Stimulated activated naive B cell treated with anti-CD40 and anti-IgM and Interleukin-4, amounts not matched to agents 10 μg/mL and 1 μg/mL and 100 μg/mL, for 72 hours (primary cell): Measurements from ENCODE around the gene MAPKAPK3.

ENCODE experiments used
- ATAC-seq, 2 donors: fragments of 150-1000 bp; cut with Tn5 transposase; replicated peaks; 2 replicates each; pipeline ENCODE4 v1.10.0; 2021; ENCODE audit warnings: moderate library complexity in 1 of 2
- DNase-seq: peaks from one replicate; pipeline ENCODE4 v3.0.0; 2021
- H3K27ac Mint-ChIP-seq: one replicate; pipeline ENCODE4 v1.8.0; 2022; ENCODE audit warnings: mild to moderate bottlenecking, mixed read lengths
- H3K27me3 Mint-ChIP-seq, 2 donors: one replicate each; pipeline ENCODE4 v1.8.0; 2022; ENCODE audit warnings: mixed read lengths in 2 of 2
- H3K36me3 Mint-ChIP-seq, 2 donors: one replicate each; pipeline ENCODE4 v1.8.0; 2022; ENCODE audit warnings: mixed read lengths in 2 of 2, mild to moderate bottlenecking in 1 of 2
- H3K4me1 Mint-ChIP-seq, 2 donors: one replicate each; pipeline ENCODE4 v1.8.0; 2022; ENCODE audit warnings: mixed read lengths in 2 of 2, mild to moderate bottlenecking in 1 of 2
- H3K4me3 Mint-ChIP-seq, 2 donors: one replicate each; pipeline ENCODE4 v1.8.0; 2022; ENCODE audit warnings: mild to moderate bottlenecking in 2 of 2, mixed read lengths in 2 of 2, moderate library complexity in 1 of 2
- H3K9me3 Mint-ChIP-seq, 2 donors: one replicate each; pipeline ENCODE4 v1.8.0; 2022; ENCODE audit warnings: mixed read lengths in 2 of 2, mild to moderate bottlenecking in 1 of 2

The MAPKAPK3 gene

DNA sequence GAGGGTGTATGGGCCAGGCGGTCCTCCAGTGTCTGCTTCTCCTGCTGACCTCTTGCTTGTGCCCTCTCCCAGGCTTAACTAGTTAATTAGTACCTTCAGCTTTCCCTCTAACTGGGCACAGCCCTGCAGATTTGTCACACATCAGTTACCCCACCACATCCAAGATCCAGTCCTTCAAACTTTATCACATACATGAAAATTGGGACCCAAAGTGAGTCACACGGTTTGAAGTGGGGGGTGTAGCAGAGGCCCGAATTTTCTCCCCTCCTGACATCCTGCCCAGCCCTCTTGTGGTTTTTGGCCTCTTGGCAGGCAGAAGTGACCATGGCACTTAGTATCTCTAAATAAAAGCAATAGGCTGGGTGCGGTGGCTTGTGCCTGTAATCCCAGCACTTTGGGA lies 3.9 kb downstream of the MAPKAPK3 start:
- Mint-ChIP-seq H3K9me3 (no peaks in the 10 kb centered on the region), H3K36me3 (peaks cover 14 to 37% of the 10 kb centered on the region in 2 donors), H3K27me3 (no peaks in the 10 kb centered on the region), H3K4me3 (peak overlapping the region in 1 of 2 donors; percentile 2), H3K4me1 (peaks cover 46 to 77% of the 10 kb centered on the region in 2 donors), H3K27ac (peak overlapping the region; percentile 71)
- DNase-seq (no peak), ATAC-seq (no peak)

DNA sequence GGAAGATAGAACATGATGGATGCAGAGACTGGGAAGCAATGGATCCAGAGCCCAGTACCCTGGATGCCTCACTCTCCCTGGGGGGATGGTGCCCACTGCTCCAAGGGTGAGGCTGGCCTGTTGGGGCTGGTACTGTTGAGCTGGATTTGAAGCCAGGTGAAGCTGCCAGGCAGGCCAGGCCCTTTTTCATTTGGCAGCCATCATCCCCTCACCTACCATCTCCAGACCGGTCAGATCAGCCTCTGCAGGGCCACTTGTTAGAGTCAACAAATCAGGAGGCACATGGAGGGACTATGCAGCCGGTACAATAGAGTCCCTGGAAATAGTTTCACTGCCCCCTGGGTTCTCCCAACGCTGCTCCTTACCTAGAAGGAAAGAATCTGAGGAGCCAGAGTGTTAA lies 5.9 kb downstream of the MAPKAPK3 start:
- no peak overlapping the region for H3K4me3 Mint-ChIP-seq

DNA sequence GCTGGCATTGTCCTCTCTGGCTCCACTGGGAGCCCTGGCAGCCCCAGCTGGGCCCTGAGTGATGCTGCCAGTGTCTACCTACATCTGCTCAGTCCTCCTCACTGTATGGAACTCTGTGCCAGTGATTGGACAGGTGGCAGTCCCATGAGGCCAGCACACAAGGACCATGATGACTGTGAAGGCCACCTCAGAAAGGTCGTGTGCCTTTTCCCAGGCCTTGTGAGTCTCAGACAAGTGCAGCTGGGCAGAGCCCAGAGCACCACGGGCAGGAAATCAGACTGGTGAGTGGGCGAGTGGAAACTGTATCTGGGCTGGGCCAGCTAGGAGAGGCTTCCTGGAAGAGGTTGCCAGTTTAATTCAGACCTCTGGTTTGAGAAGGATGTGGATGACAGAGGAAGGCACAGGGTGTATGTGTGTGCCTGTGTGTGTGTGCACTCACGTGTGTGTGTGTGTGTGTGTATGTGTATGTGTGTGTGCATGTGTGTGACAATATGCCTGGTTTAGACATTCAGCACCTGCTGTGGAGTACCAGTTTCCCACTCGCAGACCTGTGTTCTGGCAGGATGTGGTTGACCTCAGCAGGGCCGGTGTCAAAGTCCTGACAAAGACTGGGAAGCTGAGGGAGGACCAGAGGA lies 7.0 kb downstream of the MAPKAPK3 start:
- Mint-ChIP-seq H3K4me3 (peak overlapping the region; percentile 61 to 64), H3K4me1 (peaks cover 46 to 82% of the 10 kb centered on the region in 2 donors), H3K27me3 (no peaks in the 10 kb centered on the region), H3K36me3 (peaks cover 22 to 50% of the 10 kb centered on the region in 2 donors), H3K27ac (peak overlapping the region; percentile 89), H3K9me3 (no peaks in the 10 kb centered on the region)
- ATAC-seq (peak; percentile 90 to 91), DNase-seq (peak; percentile 67)

More for the DNA sequence above, 5.9 kb downstream of the MAPKAPK3 start:
- Mint-ChIP-seq H3K4me1 (peaks cover 46 to 82% of the 10 kb centered on the region in 2 donors), H3K36me3 (peaks cover 22 to 48% of the 10 kb centered on the region in 2 donors), H3K9me3 (no peaks in the 10 kb centered on the region), H3K27ac (peak overlapping the region; percentile 65), H3K27me3 (no peaks in the 10 kb centered on the region)
- DNase-seq (no peak), ATAC-seq (no peak)

DNA sequence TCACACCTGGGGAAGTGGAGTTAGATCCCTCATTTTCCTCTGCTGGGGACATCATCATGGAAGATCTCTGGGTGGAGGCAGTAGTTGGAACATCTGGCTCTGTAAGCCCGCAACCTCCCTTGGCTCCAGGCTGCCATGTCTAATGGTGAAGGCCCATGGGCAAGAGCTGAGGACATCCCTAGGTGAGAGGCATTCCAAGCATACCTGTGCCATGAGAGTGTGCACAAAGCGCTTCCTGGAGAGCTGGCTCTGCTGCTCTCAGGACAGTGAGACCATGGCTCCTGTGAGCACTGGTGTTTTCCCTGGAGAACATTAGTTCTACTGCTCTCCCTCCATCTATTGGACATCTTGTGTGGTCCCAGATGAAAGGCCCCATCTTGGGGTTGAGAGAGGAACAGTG lies 7.7 kb downstream of the MAPKAPK3 start:
- DNase-seq (no peak), ATAC-seq (no peak)
- H3K27me3 Mint-ChIP-seq, result no peaks in the 10 kb centered on the region
- peak overlapping the region in 1 of 2 donors; percentile 64 for H3K4me3 Mint-ChIP-seq
- H3K9me3 Mint-ChIP-seq, result no peaks in the 10 kb centered on the region
- H3K27ac Mint-ChIP-seq, result peak overlapping the region; percentile 89
- peaks cover 46 to 82% of the 10 kb centered on the region in 2 donors for H3K4me1 Mint-ChIP-seq
- H3K36me3 Mint-ChIP-seq, result peaks cover 25 to 49% of the 10 kb centered on the region in 2 donors

DNA sequence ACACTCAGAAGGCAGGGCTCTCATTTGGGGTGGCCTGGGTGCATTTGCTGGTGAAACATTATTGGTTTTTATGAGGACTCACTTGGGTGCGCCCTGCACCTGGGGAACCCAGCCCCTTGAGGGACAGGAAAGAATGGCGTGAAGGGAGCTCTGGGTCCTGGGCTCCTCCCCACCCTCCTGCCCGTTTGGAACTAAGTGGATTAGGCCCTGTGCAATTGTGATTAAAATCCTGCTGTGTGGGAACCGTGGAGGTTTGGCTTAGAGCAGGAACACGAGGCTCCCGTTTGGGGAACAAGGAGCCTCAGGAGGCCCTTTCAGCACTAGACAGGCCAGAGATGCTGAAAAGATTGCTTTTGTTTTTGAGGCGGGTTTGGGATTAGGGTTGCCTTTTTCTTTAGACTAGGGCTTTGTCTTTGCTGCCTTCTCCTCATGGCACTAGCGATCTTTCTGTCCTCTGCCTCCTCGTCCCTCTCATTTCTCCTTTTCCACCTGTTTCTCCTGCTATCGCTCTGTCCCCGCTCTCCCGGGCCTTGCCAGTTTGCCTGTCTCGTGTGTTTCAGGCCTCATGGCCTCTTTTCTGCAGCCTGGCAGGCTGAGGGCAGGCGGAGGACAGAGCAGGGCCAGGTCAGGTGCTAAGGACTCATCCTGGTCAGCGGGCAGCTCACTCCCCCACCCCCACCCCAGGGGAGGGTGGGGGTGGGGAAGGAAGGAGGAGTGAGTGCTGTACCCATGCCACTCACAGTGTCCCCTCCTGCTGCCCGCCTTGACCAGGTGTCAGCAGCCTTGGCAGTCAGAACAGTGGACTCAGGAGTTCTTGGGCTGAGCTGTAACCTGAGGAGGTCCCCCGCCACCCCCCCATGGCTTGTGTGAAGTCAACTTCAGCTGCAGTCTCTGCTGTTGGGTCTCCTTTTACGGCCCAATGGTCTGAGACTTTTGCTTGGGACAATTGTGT lies 8.6 kb downstream of the MAPKAPK3 start:
- Mint-ChIP-seq H3K36me3 (peaks cover 25 to 48% of the 10 kb centered on the region in 2 donors), H3K4me3 (no peak overlapping the region), H3K27me3 (no peaks in the 10 kb centered on the region), H3K27ac (peak overlapping the region; percentile 57), H3K9me3 (no peaks in the 10 kb centered on the region), H3K4me1 (peaks cover 46 to 82% of the 10 kb centered on the region in 2 donors)
- no peak for DNase-seq
- no peak for ATAC-seq

DNA sequence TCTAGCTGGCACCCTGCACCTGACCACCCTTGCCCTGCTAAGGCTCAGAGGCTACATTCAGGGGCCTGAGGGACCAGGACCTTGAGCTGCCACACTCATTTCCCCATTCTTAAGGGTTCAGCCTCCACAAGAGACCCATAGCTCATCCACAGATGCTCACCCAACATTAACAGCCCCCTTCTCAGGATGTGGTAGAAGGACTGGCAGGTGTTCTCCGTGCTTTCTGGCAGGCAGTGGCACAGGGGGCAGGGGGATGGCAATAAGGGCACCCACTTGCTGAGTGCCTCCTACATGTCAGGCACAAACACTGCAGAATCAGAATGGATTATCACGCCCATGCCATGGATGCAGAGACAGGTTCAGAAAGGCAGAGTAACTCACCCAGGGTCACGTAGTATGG lies 9.4 kb downstream of the MAPKAPK3 start:
- Mint-ChIP-seq H3K36me3 (peaks cover 27 to 52% of the 10 kb centered on the region in 2 donors), H3K4me3 (no peak overlapping the region), H3K27me3 (no peaks in the 10 kb centered on the region), H3K4me1 (peaks cover 49 to 85% of the 10 kb centered on the region in 2 donors), H3K9me3 (no peaks in the 10 kb centered on the region), H3K27ac (no peak overlapping the region)
- DNase-seq (no peak), ATAC-seq (no peak)

DNA sequence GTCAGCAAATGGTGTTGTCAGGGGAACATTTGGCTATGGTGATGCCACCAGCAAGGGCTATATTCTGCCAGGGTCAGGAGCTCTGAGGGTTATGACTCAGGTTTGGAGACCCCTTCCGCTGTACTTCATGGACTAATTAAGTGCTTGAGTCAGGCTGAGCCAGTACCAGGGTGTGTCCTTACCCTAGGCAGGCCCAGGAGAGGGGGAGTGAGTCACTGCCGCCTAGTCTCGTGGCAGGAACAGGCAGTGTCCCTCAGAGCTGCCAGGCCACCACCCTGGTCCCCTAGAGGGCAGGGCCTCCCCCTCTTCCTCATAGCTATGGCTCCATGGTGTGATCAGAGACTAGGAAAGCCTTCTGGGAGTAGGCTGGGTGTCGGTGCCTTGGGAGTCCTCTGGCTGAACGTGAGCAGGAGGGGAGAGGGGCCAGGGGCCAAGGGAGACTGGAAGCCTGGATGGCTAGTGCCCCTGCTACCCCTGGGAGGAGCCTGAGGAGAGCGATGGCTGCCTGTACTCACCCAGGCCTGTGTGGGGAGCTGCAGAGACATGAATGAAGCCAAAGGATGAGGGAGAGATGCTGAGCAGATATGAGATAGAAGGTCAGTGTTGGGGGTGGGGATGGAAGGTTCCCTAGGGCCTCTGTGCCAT lies 10.6 kb downstream of the MAPKAPK3 start:
- no peak for DNase-seq

DNA sequence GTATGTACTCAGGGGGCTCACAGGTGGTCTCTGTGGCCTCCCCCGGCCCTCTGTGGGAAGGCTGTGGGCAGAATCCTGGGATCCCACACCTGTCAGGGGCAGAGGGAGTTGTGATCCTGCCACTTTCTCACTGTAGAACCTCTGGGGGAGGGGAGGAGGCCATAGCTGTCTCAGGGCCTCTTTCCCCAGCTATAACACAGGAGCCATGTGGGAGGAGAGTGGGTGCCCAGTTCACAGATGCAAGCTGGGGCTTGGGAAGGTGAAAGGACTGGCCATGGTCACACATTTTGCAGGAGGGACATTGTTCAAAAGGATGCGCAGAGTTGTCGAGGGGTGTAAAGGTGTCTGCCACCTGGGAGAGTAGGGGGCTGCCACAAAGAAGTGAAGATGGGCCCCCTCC lies 11.7 kb downstream of the MAPKAPK3 start:
- peaks cover 37 to 56% of the 10 kb centered on the region in 2 donors for H3K36me3 Mint-ChIP-seq
- H3K4me3 Mint-ChIP-seq, result no peak overlapping the region

More for the DNA sequence above, 10.6 kb downstream of the MAPKAPK3 start:
- ATAC-seq, result no peak
- Mint-ChIP-seq H3K9me3 (no peaks in the 10 kb centered on the region), H3K4me1 (peaks cover 59 to 87% of the 10 kb centered on the region in 2 donors), H3K27me3 (no peaks in the 10 kb centered on the region), H3K27ac (peak overlapping the region; percentile 81), H3K36me3 (peaks cover 31 to 53% of the 10 kb centered on the region in 2 donors), H3K4me3 (peak overlapping the region in 1 of 2 donors; percentile 4)

DNA sequence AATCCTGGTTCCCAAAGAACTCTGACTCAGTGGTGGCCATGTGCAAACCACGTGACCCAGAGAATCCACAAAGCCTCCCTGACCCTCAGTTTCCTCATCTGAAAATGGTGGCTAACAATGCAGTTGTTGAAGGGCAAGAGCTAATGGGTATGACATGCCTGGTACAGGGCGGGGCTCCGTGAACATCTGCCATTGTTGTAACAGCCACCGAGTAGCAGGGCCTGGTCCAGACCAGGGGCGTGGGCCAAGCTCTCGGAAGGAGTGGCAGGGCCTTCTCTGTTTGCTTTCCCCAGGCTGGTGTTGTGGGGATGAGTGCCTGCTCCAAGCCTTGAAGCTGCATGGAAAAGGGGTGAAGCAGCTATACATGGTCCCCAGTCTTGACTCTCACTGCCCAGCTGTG lies 13.4 kb downstream of the MAPKAPK3 start:
- no peak overlapping the region for H3K27ac Mint-ChIP-seq
- no peak for ATAC-seq
- peaks cover 44 to 60% of the 10 kb centered on the region in 2 donors for H3K36me3 Mint-ChIP-seq
- H3K9me3 Mint-ChIP-seq, result no peaks in the 10 kb centered on the region
- no peak for DNase-seq
- no peaks in the 10 kb centered on the region for H3K27me3 Mint-ChIP-seq
- peaks cover 65 to 80% of the 10 kb centered on the region in 2 donors for H3K4me1 Mint-ChIP-seq
- no peak overlapping the region for H3K4me3 Mint-ChIP-seq

More for the DNA sequence above, 11.7 kb downstream of the MAPKAPK3 start:
- Mint-ChIP-seq H3K27ac (no peak overlapping the region), H3K9me3 (no peaks in the 10 kb centered on the region), H3K27me3 (no peaks in the 10 kb centered on the region), H3K4me1 (peaks cover 65 to 87% of the 10 kb centered on the region in 2 donors)
- ATAC-seq, result no peak
- no peak for DNase-seq

DNA sequence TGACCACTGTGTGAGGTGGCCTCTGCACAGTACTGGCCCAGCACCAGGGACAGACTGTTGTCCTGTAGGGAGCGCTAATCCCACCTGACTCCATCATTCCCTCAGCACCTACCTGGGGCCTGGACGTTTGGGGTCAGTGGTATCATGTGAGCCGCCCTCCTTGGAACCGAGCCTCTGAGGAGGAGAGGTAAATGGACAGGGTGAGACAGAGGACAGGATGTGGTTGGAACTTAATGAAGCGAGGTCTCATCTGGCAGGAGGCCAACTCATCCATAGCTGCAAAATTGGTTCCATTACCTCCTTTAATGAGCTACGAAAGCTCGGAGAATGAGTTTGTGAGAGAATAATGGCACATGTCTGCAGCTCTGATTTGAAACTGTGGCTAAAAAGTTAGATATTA lies 13.9 kb downstream of the MAPKAPK3 start:
- no peak overlapping the region for H3K4me3 Mint-ChIP-seq
- ATAC-seq (no peak), DNase-seq (no peak)
- no peak overlapping the region for H3K27ac Mint-ChIP-seq
- no peaks in the 10 kb centered on the region for H3K27me3 Mint-ChIP-seq
- peaks cover 63 to 80% of the 10 kb centered on the region in 2 donors for H3K4me1 Mint-ChIP-seq
- no peaks in the 10 kb centered on the region for H3K9me3 Mint-ChIP-seq
- H3K36me3 Mint-ChIP-seq, result peaks cover 44 to 60% of the 10 kb centered on the region in 2 donors

DNA sequence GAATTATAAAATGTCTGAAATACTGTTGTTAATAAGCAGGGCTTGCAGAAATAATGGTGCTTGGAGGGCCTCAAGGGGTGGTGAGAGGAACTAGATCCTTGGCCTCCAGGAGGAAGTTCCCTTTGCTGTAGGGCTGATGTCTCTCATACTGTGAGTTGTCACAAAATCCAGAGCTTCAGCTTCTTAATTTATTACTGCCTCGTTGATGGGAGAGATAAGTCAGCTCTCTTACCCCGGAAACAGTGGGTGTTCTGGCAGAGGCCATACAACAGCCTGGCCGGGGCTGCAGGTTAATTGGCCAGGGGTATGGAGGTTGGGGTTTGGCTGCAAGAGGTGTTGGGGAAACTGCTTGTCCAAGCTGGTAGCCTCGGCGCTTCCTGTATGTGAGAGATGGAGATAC lies 15.5 kb downstream of the MAPKAPK3 start:
- DNase-seq (no peak), ATAC-seq (peak; percentile 77 to 84)
- peak overlapping the region; percentile 37 for H3K27ac Mint-ChIP-seq
- H3K4me1 Mint-ChIP-seq, result peaks cover 65 to 82% of the 10 kb centered on the region in 2 donors
- no peak overlapping the region for H3K4me3 Mint-ChIP-seq
- H3K36me3 Mint-ChIP-seq, result peaks cover 45 to 60% of the 10 kb centered on the region in 2 donors
- no peaks in the 10 kb centered on the region for H3K9me3 Mint-ChIP-seq
- no peaks in the 10 kb centered on the region for H3K27me3 Mint-ChIP-seq

DNA sequence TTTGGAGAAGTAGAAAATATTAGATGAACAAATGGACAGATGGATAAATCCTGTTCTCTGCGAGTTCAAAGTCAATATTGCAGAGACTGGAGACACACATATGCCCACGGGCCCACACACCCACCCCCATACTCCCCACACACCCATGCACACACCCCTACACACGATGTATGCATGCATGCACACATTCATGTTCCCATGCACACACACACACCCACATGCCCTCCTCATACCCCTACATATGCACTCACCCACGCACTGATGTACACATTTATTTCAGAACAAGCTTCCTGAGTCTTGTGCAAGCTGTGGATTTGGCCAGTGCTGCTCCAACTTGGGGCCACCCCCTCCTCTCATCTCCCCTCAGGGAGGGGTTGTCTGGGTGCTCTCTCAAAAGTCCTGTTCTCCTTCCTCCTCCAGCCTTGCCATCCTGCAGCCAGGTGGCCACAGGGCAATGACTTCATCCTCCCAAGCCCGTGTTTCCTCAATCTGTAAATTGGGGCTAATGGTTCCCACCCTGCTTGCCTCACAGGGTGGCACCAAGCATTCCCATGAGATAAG lies 16.4 kb downstream of the MAPKAPK3 start:
- no peak overlapping the region for H3K4me3 Mint-ChIP-seq
- H3K36me3 Mint-ChIP-seq, result peaks cover 44 to 59% of the 10 kb centered on the region in 2 donors
- DNase-seq, result no peak
- H3K27me3 Mint-ChIP-seq, result no peaks in the 10 kb centered on the region
- no peaks in the 10 kb centered on the region for H3K9me3 Mint-ChIP-seq
- H3K27ac Mint-ChIP-seq, result peak overlapping the region; percentile 91
- H3K4me1 Mint-ChIP-seq, result peaks cover 62 to 81% of the 10 kb centered on the region in 2 donors
- no peak for ATAC-seq

DNA sequence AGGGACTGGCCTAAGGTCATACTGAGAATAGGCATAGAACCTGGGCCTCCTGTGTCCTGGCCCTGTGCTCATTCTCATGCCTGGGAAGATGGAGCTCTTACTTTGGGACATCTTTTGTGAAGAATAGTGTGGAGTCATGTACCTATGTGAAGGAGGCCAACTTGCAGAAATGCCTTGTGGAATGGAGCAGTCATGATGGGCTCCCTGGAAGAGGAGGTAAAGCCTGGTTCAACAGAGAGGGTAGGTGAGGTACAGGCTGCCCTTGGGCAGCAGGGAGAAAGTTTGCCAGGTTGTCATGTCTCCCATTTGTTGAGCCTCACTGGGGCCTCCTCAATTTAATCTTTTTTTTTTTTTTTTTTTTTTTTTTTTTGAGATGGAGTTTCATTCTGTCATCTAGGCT lies 18.1 kb downstream of the MAPKAPK3 start:
- H3K36me3 Mint-ChIP-seq, result peaks cover 38 to 58% of the 10 kb centered on the region in 2 donors
- no peaks in the 10 kb centered on the region for H3K9me3 Mint-ChIP-seq
- DNase-seq, result no peak
- no peaks in the 10 kb centered on the region for H3K27me3 Mint-ChIP-seq
- H3K27ac Mint-ChIP-seq, result no peak overlapping the region
- ATAC-seq, result no peak
- peaks cover 55 to 72% of the 10 kb centered on the region in 2 donors for H3K4me1 Mint-ChIP-seq
- no peak overlapping the region for H3K4me3 Mint-ChIP-seq

DNA sequence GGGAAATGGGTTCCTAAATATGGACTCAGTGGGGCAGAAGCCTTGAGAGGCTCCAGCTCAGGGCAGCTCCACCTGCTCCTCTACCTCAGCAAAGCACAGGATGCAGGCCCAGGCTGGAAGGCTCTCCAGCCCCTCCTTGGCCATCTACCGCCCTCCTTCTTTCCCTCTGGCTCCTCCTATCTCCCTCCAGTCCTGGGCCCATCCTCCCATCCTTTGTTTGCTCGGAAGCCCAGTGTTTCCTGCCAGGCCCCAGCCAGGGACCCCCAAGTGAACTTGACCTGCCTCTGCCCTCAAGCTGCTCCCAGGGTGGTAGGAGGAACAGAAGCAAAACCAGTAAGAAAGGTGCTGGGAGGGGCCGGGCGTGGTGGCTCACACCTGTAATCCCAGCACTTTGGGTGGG lies 20.1 kb downstream of the MAPKAPK3 start:
- Mint-ChIP-seq H3K9me3 (no peaks in the 10 kb centered on the region), H3K27me3 (no peaks in the 10 kb centered on the region), H3K27ac (peak overlapping the region; percentile 20), H3K36me3 (peaks cover 36 to 56% of the 10 kb centered on the region in 2 donors), H3K4me3 (no peak overlapping the region), H3K4me1 (peaks cover 38 to 52% of the 10 kb centered on the region in 2 donors)
- DNase-seq (no peak), ATAC-seq (no peak)
